GM12892 (cell line): ENCODE data around the gene MRAP.

Experiments
- POLR2A ChIP-seq: IDR thresholded peaks from 2 replicates; pipeline ENCODE4 v1.6.1; 2011; ENCODE audit warnings: low read depth, low read length, control low read depth
- TAF1 ChIP-seq: IDR thresholded peaks from 2 replicates; pipeline ENCODE4 v1.6.1; 2011; ENCODE audit warnings: low read depth, mild to moderate bottlenecking, control low read depth, low read length, borderline replicate concordance

GRCh38 chr21:32253215-32253641 lies 45.4 kb upstream of the MRAP start:
- no peak for TF ChIP-seq POLR2A
- TF ChIP-seq TAF1 = no peak
